Neural progenitor cell (in vitro differentiated cells): ENCODE results near the gene GIGYF2. TPM values are rescaled to one million over a fixed set of nuclear protein-coding genes. Genes with fewer than 3 reads are reported as not detected.

ENCODE experiments used
- DNase-seq: peaks from one replicate; pipeline ENCODE4 v3.0.0-alpha.2; 2016; ENCODE audit warnings: low spot score
- H2AFZ ChIP-seq: fragments of 200-600 bp; sonication (generic); replicated peaks from 2 replicates; pipeline ENCODE4 v1.6.1; 2016; ENCODE audit warnings: antibody characterized with exemption
- H3F3A ChIP-seq: fragments of 200-600 bp; sonication (generic); 2 replicates; pipeline ENCODE4 v1.6.1; 2016; ENCODE audit warnings: antibody characterized with exemption, low read depth
- H3K27ac ChIP-seq: fragments of 200-600 bp; sonication (generic); 2 replicates; pipeline ENCODE4 v1.5.1; 2016; ENCODE audit warnings: mild to moderate bottlenecking
- H3K27me3 ChIP-seq: fragments of 200-600 bp; sonication (generic); 2 replicates; pipeline ENCODE4 v1.6.1; 2016; ENCODE audit warnings: mild to moderate bottlenecking, moderate library complexity
- H3K36me3 ChIP-seq: fragments of 200-600 bp; sonication (generic); 2 replicates; pipeline ENCODE4 v1.5.1; 2016
- H3K4me1 ChIP-seq: fragments of 200-600 bp; sonication (generic); 2 replicates; pipeline ENCODE4 v1.6.1; 2016; ENCODE audit warnings: mixed run types
- H3K4me2 ChIP-seq: fragments of 200-600 bp; sonication (generic); 2 replicates; pipeline ENCODE4 v1.6.1; 2016
- H3K4me3 ChIP-seq: fragments of 200-600 bp; sonication (generic); 2 replicates; pipeline ENCODE4 v1.5.1; 2016
- H3K79me2 ChIP-seq: fragments of 200-600 bp; sonication (generic); 2 replicates; pipeline ENCODE4 v1.6.1; 2016; ENCODE audit warnings: low read depth
- H3K9ac ChIP-seq: fragments of 200-600 bp; sonication (generic); 2 replicates; pipeline ENCODE4 v1.6.1; 2016
- H3K9me3 ChIP-seq: fragments of 200-600 bp; sonication (generic); 2 replicates; pipeline ENCODE4 v1.5.1; 2016; ENCODE audit warnings: low read depth
- H4K20me1 ChIP-seq: fragments of 200-600 bp; sonication (generic); 2 replicates; pipeline ENCODE4 v1.6.1; 2016; ENCODE audit warnings: low read depth
- H3K27ac Mint-ChIP-seq: 3 replicates; pipeline ENCODE4 v1.8.0; 2021; ENCODE audit warnings: mixed read lengths
- H3K27me3 Mint-ChIP-seq: 2 replicates; pipeline ENCODE4 v1.8.0; 2022; ENCODE audit warnings: low read depth, mild to moderate bottlenecking, inconsistent platforms, moderate library complexity, mixed read lengths; ENCODE audit not compliant: insufficient read depth
- H3K36me3 Mint-ChIP-seq: 3 replicates; pipeline ENCODE4 v1.8.0; 2021; ENCODE audit warnings: mixed read lengths
- H3K4me1 Mint-ChIP-seq: 3 replicates; pipeline ENCODE4 v1.8.0; 2021; ENCODE audit warnings: mixed read lengths
- H3K4me3 Mint-ChIP-seq: 3 replicates; pipeline ENCODE4 v1.8.0; 2021; ENCODE audit warnings: mild to moderate bottlenecking, moderate library complexity, mixed read lengths
- H3K9me3 Mint-ChIP-seq: 3 replicates; pipeline ENCODE4 v1.8.0; 2020; ENCODE audit warnings: mixed read lengths
- EZH2 ChIP-seq: fragments of 200-600 bp; sonication (generic); IDR thresholded peaks from 2 replicates; pipeline ENCODE4 v1.6.1; 2017; ENCODE audit warnings: antibody characterized with exemption, mild to moderate bottlenecking, moderate library complexity
- EZH2phosphoT487 ChIP-seq: fragments of 200-600 bp; sonication (generic); IDR thresholded peaks from 2 replicates; pipeline ENCODE4 v1.6.1; 2017; ENCODE audit warnings: antibody characterized with exemption
- total RNA-seq: library from RNA; depleted of rRNA; stranded (reverse); fragments of >200 nt; gene quantifications from 2 replicates; pipeline ENCODE4 v1.2.3, GENCODE V29; 2015; ENCODE audit warnings: low replicate concordance
- TF ChIP-seq, protein P1 (sequence below): fragments of 200-600 bp; sonication (generic); IDR thresholded peaks from 2 replicates; pipeline ENCODE4 v1.5.1; 2017; ENCODE audit warnings: antibody characterized with exemption, mild to moderate bottlenecking

GIGYF2 gene
- total RNA-seq, 1 donor from 2014 or later: 76.3 TPM

DNA sequence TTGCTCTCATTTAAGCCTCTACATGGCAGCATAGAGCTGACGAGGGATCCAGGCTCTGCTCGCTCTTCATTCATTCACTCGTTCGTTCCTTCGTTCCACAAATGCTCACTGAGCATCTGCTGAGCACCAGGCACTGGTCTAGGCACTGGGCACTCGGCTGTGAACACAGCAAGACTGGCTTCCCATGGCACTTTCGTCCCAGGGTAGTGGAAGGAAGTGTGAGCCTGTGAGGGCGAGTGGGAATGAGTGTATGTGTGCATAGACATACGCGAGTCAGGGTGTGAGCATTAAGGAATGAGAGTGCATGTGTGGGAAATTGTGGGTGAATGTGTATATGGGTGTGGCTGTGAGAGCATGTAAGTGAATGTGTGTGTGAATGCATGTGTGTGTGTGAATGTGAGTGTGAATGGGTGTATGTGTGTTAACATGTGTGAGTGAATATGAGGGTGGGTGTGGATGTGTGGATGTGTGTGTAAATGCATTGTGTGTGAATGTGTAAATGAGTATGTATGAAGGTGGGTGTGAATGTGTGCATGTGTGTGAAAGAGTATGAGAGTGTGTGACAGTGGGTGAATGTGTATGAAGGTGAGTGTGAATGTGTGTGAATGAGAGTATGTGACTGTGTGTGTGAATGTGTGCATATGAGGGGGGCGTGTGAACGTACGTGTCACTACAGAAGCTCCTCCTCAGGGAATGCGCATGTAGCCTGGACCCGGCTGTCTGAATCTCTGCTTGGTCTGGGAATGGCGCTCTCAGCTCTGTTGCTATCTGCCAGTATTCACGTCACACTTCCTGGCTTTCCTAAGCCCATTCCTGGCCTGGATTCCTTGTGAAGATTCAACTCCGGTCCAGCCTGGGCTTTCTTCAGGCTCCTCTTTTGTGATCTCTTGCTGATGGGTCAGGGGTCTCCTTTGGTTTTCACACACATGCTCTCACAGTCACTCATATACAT, 201.7 kb downstream of the GIGYF2 start:
- no peak overlapping the region for H3K27ac Mint-ChIP-seq
- H3K9me3 Mint-ChIP-seq: no peaks in the 10 kb centered on the region
- no peak overlapping the region for H3K9ac ChIP-seq
- peaks cover 17% of the 10 kb centered on the region for H3K4me1 Mint-ChIP-seq
- no peak for TF ChIP-seq EZH2
- no peaks in the 10 kb centered on the region for H3F3A ChIP-seq
- no peaks in the 10 kb centered on the region for H3K36me3 Mint-ChIP-seq
- no peak overlapping the region for H2AFZ ChIP-seq
- H3K4me3 Mint-ChIP-seq: no peak overlapping the region
- no peaks in the 10 kb centered on the region for H3K36me3 ChIP-seq
- H4K20me1 ChIP-seq: no peaks in the 10 kb centered on the region
- no peaks in the 10 kb centered on the region for H3K9me3 ChIP-seq
- no peak overlapping the region for H3K4me2 ChIP-seq
- H3K27ac ChIP-seq: no peak overlapping the region
- no peak for DNase-seq
- no peak overlapping the region for H3K4me3 ChIP-seq
- H3K79me2 ChIP-seq: no peaks in the 10 kb centered on the region
- H3K27me3 Mint-ChIP-seq: peaks cover 9% of the 10 kb centered on the region
- peaks cover 11% of the 10 kb centered on the region for H3K4me1 ChIP-seq
- H3K27me3 ChIP-seq: peaks cover 66% of the 10 kb centered on the region

DNA sequence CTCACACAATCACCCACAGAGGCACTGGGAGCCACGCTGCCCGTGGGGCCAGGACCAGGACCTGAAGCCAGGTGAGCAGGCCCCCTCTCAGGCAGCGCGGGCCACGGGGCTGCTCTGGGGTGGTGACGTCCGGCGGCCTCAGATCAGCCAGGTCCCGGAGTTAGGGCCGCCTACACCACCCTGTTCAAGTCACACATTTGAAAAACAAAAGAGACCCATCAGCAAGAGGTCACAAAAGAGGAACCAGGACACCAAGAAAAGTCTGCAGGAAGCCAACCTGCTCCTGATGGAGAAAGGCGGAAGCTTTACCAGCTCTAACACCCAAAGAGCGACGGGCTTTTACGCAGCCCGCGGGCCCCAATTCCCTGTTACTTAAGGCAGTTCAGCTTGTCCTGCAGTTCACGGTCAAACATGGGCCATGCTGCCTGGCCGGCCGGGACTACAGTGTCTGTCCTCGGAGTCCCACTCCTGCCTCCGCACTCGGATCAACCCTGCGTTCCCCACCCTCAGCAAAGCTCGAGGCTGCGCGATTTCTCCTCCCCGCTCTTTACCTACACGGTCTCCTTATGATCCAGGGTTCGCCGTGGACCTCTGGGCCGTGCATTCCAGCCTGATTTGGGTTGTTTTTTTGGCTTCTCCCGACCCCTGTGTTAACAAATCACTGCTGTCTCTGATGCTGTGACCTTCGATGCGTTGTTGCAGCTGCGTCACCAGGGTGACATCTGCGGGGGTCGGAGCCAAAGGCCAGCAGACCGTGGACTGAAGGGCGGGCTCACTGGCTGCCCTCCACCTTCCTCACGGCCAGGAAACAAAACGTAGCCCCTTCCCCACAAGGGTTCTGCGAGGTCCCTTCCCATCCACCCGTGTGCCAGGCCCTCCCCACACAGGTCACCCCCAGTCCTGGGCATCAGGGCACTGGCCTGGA, 203.9 kb downstream of the GIGYF2 start:
- Mint-ChIP-seq H3K9me3 (peaks cover 3% of the 10 kb centered on the region), H3K4me1 (peaks cover 8% of the 10 kb centered on the region), H3K27ac (no peak overlapping the region), H3K36me3 (no peaks in the 10 kb centered on the region), H3K27me3 (peaks cover 9% of the 10 kb centered on the region), H3K4me3 (no peak overlapping the region)
- Histone ChIP-seq H3K9me3 (no peaks in the 10 kb centered on the region), H2AFZ (no peak overlapping the region), H3K79me2 (no peaks in the 10 kb centered on the region), H3K4me1 (peaks cover 11% of the 10 kb centered on the region), H3F3A (no peaks in the 10 kb centered on the region), H3K36me3 (no peaks in the 10 kb centered on the region), H3K27ac (no peak overlapping the region), H4K20me1 (no peaks in the 10 kb centered on the region), H3K4me2 (peak overlapping the region; percentile 69), H3K27me3 (peaks cover 71% of the 10 kb centered on the region), H3K4me3 (peak overlapping the region; percentile 16), H3K9ac (no peak overlapping the region)
- DNase-seq: peak; percentile 34
- peak; percentile 39 for TF ChIP-seq EZH2
- TF ChIP-seq, protein P1, sequence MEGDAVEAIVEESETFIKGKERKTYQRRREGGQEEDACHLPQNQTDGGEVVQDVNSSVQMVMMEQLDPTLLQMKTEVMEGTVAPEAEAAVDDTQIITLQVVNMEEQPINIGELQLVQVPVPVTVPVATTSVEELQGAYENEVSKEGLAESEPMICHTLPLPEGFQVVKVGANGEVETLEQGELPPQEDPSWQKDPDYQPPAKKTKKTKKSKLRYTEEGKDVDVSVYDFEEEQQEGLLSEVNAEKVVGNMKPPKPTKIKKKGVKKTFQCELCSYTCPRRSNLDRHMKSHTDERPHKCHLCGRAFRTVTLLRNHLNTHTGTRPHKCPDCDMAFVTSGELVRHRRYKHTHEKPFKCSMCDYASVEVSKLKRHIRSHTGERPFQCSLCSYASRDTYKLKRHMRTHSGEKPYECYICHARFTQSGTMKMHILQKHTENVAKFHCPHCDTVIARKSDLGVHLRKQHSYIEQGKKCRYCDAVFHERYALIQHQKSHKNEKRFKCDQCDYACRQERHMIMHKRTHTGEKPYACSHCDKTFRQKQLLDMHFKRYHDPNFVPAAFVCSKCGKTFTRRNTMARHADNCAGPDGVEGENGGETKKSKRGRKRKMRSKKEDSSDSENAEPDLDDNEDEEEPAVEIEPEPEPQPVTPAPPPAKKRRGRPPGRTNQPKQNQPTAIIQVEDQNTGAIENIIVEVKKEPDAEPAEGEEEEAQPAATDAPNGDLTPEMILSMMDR: no peak
- TF ChIP-seq EZH2phosphoT487: no peak

DNA sequence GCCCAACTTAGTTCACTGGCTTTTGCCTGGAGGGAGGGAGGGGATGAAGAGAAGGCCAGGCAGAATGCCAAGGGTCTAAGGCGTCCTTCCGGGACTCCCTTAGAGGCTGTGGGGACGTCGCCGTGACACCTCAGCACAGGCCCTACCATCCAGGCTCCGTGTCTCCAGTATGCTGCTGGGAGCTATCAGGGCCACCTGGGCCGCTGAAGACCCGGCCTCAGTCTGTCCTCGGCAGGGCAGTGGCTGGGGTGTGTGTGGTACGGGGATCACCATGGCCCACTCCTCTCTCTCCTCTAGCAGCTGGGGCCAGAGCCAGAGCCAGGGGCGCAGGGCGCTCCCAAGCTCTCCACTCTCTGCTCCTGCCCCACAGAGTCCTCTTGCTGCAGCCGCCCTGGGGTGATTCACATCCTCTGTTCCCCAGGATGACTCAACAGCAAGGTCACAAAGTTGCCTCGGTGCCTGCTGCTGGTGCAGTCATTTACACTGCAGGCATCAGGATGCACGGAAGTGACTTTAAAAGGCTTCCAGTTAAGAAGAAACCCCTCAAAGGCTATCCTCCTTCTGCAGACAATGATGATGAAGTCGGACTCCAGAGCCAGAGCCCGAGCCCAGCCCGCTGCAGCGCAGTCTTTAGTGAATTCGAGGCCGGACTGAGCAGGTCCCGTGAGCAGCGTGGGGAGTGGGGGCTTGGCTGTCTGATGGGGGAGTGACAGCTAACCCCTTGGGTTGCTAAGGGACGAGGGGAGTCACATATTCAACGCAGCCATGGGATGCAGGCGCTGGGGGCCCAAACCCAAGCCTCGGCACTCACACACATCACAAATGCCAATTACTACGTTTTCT, 204.8 kb downstream of the GIGYF2 start:
- Mint-ChIP-seq H3K36me3 (no peaks in the 10 kb centered on the region), H3K4me3 (no peak overlapping the region), H3K9me3 (peaks cover 3% of the 10 kb centered on the region), H3K27ac (peak overlapping the region; percentile 85), H3K27me3 (peaks cover 7% of the 10 kb centered on the region), H3K4me1 (peaks cover 8% of the 10 kb centered on the region)
- no peaks in the 10 kb centered on the region for H3K36me3 ChIP-seq
- H3K9ac ChIP-seq: no peak overlapping the region
- H3K4me2 ChIP-seq: peak overlapping the region; percentile 69
- no peaks in the 10 kb centered on the region for H3K79me2 ChIP-seq
- no peak overlapping the region for H3K4me3 ChIP-seq
- H4K20me1 ChIP-seq: no peaks in the 10 kb centered on the region
- peaks cover 11% of the 10 kb centered on the region for H3K4me1 ChIP-seq
- H3K9me3 ChIP-seq: no peaks in the 10 kb centered on the region
- no peak for TF ChIP-seq EZH2phosphoT487
- TF ChIP-seq EZH2: no peak
- TF ChIP-seq, protein P1: no peak
- no peak overlapping the region for H2AFZ ChIP-seq
- H3K27ac ChIP-seq: no peak overlapping the region
- no peaks in the 10 kb centered on the region for H3F3A ChIP-seq
- no peak for DNase-seq
- peaks cover 71% of the 10 kb centered on the region for H3K27me3 ChIP-seq
